Measurements from ENCODE around the gene TNS3. TPM values are rescaled to one million over a fixed set of nuclear protein-coding genes. Genes with fewer than 3 reads are reported as not detected.
A peak's percentile ranks its signal among the peaks of the same experiment; 100 is the strongest.

The TNS3 gene
- total RNA-seq, 1 donor from 2014 or later = 92.9 TPM

- Mint-ChIP-seq H3K27ac (ENCODE audit: unreplicated experiment) (no peak overlapping the region), H3K4me1 (ENCODE audit: low read depth, unreplicated experiment) (peaks cover 16% of the 10 kb centered on the region), H3K27me3 (ENCODE audit: low read depth, unreplicated experiment) (no peaks in the 10 kb centered on the region), H3K36me3 (ENCODE audit: low read depth, unreplicated experiment) (peaks cover 21% of the 10 kb centered on the region), H3K4me3 (ENCODE audit: unreplicated experiment) (no peak overlapping the region), H3K9me3 (ENCODE audit: unreplicated experiment) (no peaks in the 10 kb centered on the region)
- TF ChIP-seq EZH2 (IDR thresholded peaks at IDR 0.05; ENCODE audit: insufficient read depth, low read length) (no peak), CTCF (IDR thresholded peaks at IDR 0.05; ENCODE audit: insufficient read depth, low read depth, low read length) (no peak)
- no peak overlapping the region for H3K4me2 ChIP-seq (ENCODE audit: low read length)
- peaks cover 14% of the 10 kb centered on the region for H3K4me1 ChIP-seq (ENCODE audit: insufficient read depth, low read length)
- no peak overlapping the region for H3K4me3 ChIP-seq (ENCODE audit: insufficient read depth, low read depth, low read length)
- no peaks in the 10 kb centered on the region for H3K27me3 ChIP-seq (ENCODE audit: insufficient read depth, low read length)
- no peak overlapping the region for H3K27ac ChIP-seq (ENCODE audit: low read depth, low read length)
- H3K36me3 ChIP-seq (ENCODE audit: insufficient read depth, low read length) = peaks cover 10% of the 10 kb centered on the region
- H4K20me1 ChIP-seq (ENCODE audit: insufficient read depth, low read length) = peaks cover 92% of the 10 kb centered on the region
- H3K79me2 ChIP-seq (ENCODE audit: insufficient read depth, low read length) = peaks cover 19% of the 10 kb centered on the region
- DNase-seq (ENCODE audit: low read depth) (no peak), FAIRE-seq (no peak)
- no peak overlapping the region for H3K9ac ChIP-seq (ENCODE audit: low read length)
- no peaks in the 10 kb centered on the region for H3K9me3 ChIP-seq (ENCODE audit: insufficient read depth, low read depth, low read length)
- no peak overlapping the region for H2AFZ ChIP-seq (ENCODE audit: low read depth, low read length)
These were observed 215.0 kb downstream of the TNS3 start for GRCh38 chr7:47366960-47367359.

GRCh38 chr7:47366211-47366610 is 215.7 kb downstream of the TNS3 start:
- DNase-seq (ENCODE audit: low read depth) (no peak), FAIRE-seq (no peak)
- H3K27ac ChIP-seq (ENCODE audit: low read depth, low read length) = no peak overlapping the region
- H3K9ac ChIP-seq (ENCODE audit: low read length) = no peak overlapping the region
- H3K4me2 ChIP-seq (ENCODE audit: low read length) = no peak overlapping the region
- peaks cover 18% of the 10 kb centered on the region for H3K4me1 ChIP-seq (ENCODE audit: insufficient read depth, low read length)
- Mint-ChIP-seq H3K36me3 (ENCODE audit: low read depth, unreplicated experiment) (peaks cover 21% of the 10 kb centered on the region), H3K27ac (ENCODE audit: unreplicated experiment) (no peak overlapping the region), H3K4me3 (ENCODE audit: unreplicated experiment) (no peak overlapping the region), H3K27me3 (ENCODE audit: low read depth, unreplicated experiment) (no peaks in the 10 kb centered on the region), H3K9me3 (ENCODE audit: unreplicated experiment) (no peaks in the 10 kb centered on the region), H3K4me1 (ENCODE audit: low read depth, unreplicated experiment) (peaks cover 20% of the 10 kb centered on the region)
- no peaks in the 10 kb centered on the region for H3K27me3 ChIP-seq (ENCODE audit: insufficient read depth, low read length)
- peaks cover 92% of the 10 kb centered on the region for H4K20me1 ChIP-seq (ENCODE audit: insufficient read depth, low read length)
- H2AFZ ChIP-seq (ENCODE audit: low read depth, low read length) = no peak overlapping the region
- H3K9me3 ChIP-seq (ENCODE audit: insufficient read depth, low read depth, low read length) = no peaks in the 10 kb centered on the region
- no peak overlapping the region for H3K4me3 ChIP-seq (ENCODE audit: insufficient read depth, low read depth, low read length)
- H3K36me3 ChIP-seq (ENCODE audit: insufficient read depth, low read length) = peaks cover 10% of the 10 kb centered on the region
- peaks cover 20% of the 10 kb centered on the region for H3K79me2 ChIP-seq (ENCODE audit: insufficient read depth, low read length)
- no peak for TF ChIP-seq EZH2 (IDR thresholded peaks at IDR 0.05; ENCODE audit: insufficient read depth, low read length)

GRCh38 chr7:47362984-47363383 is 218.9 kb downstream of the TNS3 start:
- no peaks in the 10 kb centered on the region for H3K9me3 Mint-ChIP-seq (ENCODE audit: unreplicated experiment)
- peaks cover 9% of the 10 kb centered on the region for H3K4me1 Mint-ChIP-seq (ENCODE audit: low read depth, unreplicated experiment)
- H3K27me3 Mint-ChIP-seq (ENCODE audit: low read depth, unreplicated experiment) = no peaks in the 10 kb centered on the region
- Histone ChIP-seq H3K9ac (ENCODE audit: low read length) (no peak overlapping the region), H3K36me3 (ENCODE audit: insufficient read depth, low read length) (peaks cover 9% of the 10 kb centered on the region), H3K9me3 (ENCODE audit: insufficient read depth, low read depth, low read length) (no peaks in the 10 kb centered on the region), H2AFZ (ENCODE audit: low read depth, low read length) (no peak overlapping the region), H3K27ac (ENCODE audit: low read depth, low read length) (no peak overlapping the region), H3K27me3 (ENCODE audit: insufficient read depth, low read length) (no peaks in the 10 kb centered on the region), H3K4me1 (ENCODE audit: insufficient read depth, low read length) (peaks cover 16% of the 10 kb centered on the region), H3K4me2 (ENCODE audit: low read length) (no peak overlapping the region), H4K20me1 (ENCODE audit: insufficient read depth, low read length) (peaks cover 92% of the 10 kb centered on the region), H3K4me3 (ENCODE audit: insufficient read depth, low read depth, low read length) (no peak overlapping the region), H3K79me2 (ENCODE audit: insufficient read depth, low read length) (peaks cover 42% of the 10 kb centered on the region)
- DNase-seq (ENCODE audit: low read depth) = no peak
- H3K27ac Mint-ChIP-seq (ENCODE audit: unreplicated experiment) = no peak overlapping the region
- no peak overlapping the region for H3K4me3 Mint-ChIP-seq (ENCODE audit: unreplicated experiment)
- FAIRE-seq = peak; percentile 80
- TF ChIP-seq EZH2 (IDR thresholded peaks at IDR 0.05; ENCODE audit: insufficient read depth, low read length) (no peak), CTCF (IDR thresholded peaks at IDR 0.05; ENCODE audit: insufficient read depth, low read depth, low read length) (no peak)
- H3K36me3 Mint-ChIP-seq (ENCODE audit: low read depth, unreplicated experiment) = peaks cover 14% of the 10 kb centered on the region
